Activated CD4-positive, alpha-beta memory T cell treated with anti-CD3 and anti-CD28 coated beads for 36 hours (primary cell): ENCODE measurements around the gene TNFRSF19. TPM values are rescaled to one million over a fixed set of nuclear protein-coding genes. Genes with fewer than 3 reads are reported as not detected.

Experiments used
- CTCF ChIA-PET: fragments of 350-600 bp; sonication (Branson Sonifier 250); formaldehyde crosslinking; loops from one replicate; lab custom pipeline; 2021; ENCODE audit warnings: antibody characterized with exemption, inconsistent platforms; lab: Charles Lee
- POLR2A ChIA-PET: fragments of 350-600 bp; sonication (Branson Sonifier 250); formaldehyde crosslinking; loops from one replicate; lab custom pipeline; 2021; ENCODE audit warnings: antibody characterized with exemption; lab: Charles Lee
- DNase-seq: peaks from one replicate; pipeline ENCODE4 v3.0.0-alpha.2; 2020
- H3K27ac Mint-ChIP-seq: one replicate; pipeline ENCODE4 v1.8.0; 2021; ENCODE audit warnings: mixed read lengths
- H3K27me3 Mint-ChIP-seq: one replicate; pipeline ENCODE4 v1.8.0; 2021; ENCODE audit warnings: mixed read lengths
- H3K36me3 Mint-ChIP-seq: one replicate; pipeline ENCODE4 v1.8.0; 2021; ENCODE audit warnings: mixed read lengths
- H3K4me1 Mint-ChIP-seq: one replicate; pipeline ENCODE4 v1.8.0; 2021; ENCODE audit warnings: low read depth, mixed read lengths
- H3K4me3 Mint-ChIP-seq: one replicate; pipeline ENCODE4 v1.8.0; 2021; ENCODE audit warnings: mild to moderate bottlenecking, mixed read lengths
- H3K9me3 Mint-ChIP-seq: one replicate; pipeline ENCODE4 v1.8.0; 2021; ENCODE audit warnings: mixed read lengths
- intact Hi-C: fragments of 100-400 bp; cut with micrococcal nuclease; formaldehyde crosslinking; loops from one replicate; pipeline ENCODE4 v1.15.1; 2023
- total RNA-seq, 2 experiments: library from RNA; stranded (reverse); gene quantifications; one replicate each; pipeline ENCODE4 v1.2.3, GENCODE V29; 2021

Gene TNFRSF19
- total RNA-seq, 2 experiments from 2014 or later = not detected

- Mint-ChIP-seq H3K27ac (no peak overlapping the region), H3K4me1 (peaks cover 3% of the 10 kb centered on the region), H3K27me3 (peaks cover 13% of the 10 kb centered on the region), H3K9me3 (no peaks in the 10 kb centered on the region), H3K36me3 (no peaks in the 10 kb centered on the region), H3K4me3 (no peak overlapping the region)
- POLR2A ChIA-PET = no interaction called here
- no peak for DNase-seq
- intact Hi-C loops = no loop called here
- CTCF ChIA-PET = interaction anchor here (1.2 kb wide), 1 partner anchor 15 kb away, joined by 3 read pairs; no protein-coding TSS in a partner anchor
Observed at GRCh38 chr13:23655321-23655720, 85.1 kb downstream of the TNFRSF19 start.

GRCh38 chr13:23656637-23657371 is 86.6 kb downstream of the TNFRSF19 start:
- peaks cover 3% of the 10 kb centered on the region for H3K4me1 Mint-ChIP-seq
- no peaks in the 10 kb centered on the region for H3K9me3 Mint-ChIP-seq
- intact Hi-C loops = no loop called here
- H3K4me3 Mint-ChIP-seq = no peak overlapping the region
- H3K27ac Mint-ChIP-seq = no peak overlapping the region
- POLR2A ChIA-PET = no interaction called here
- H3K27me3 Mint-ChIP-seq = peaks cover 8% of the 10 kb centered on the region
- no peaks in the 10 kb centered on the region for H3K36me3 Mint-ChIP-seq
- CTCF ChIA-PET = interaction anchor here (1.2 kb wide), 1 partner anchor 14 kb away, joined by 3 read pairs; no protein-coding TSS in a partner anchor
- no peak for DNase-seq

GRCh38 chr13:23658929-23659541 is 88.8 kb downstream of the TNFRSF19 start:
- ChIA-PET POLR2A (no interaction called here), CTCF (no interaction called here)
- Mint-ChIP-seq H3K4me3 (no peak overlapping the region), H3K27ac (no peak overlapping the region), H3K36me3 (no peaks in the 10 kb centered on the region), H3K9me3 (no peaks in the 10 kb centered on the region), H3K4me1 (no peaks in the 10 kb centered on the region), H3K27me3 (peaks cover 2% of the 10 kb centered on the region)
- intact Hi-C loops = no loop called here
- DNase-seq = no peak

- no peaks in the 10 kb centered on the region for H3K9me3 Mint-ChIP-seq
- ChIA-PET POLR2A (no interaction called here), CTCF (no interaction called here)
- no peaks in the 10 kb centered on the region for H3K4me1 Mint-ChIP-seq
- no peak overlapping the region for H3K4me3 Mint-ChIP-seq
- DNase-seq = no peak
- intact Hi-C loops = no loop called here
- no peaks in the 10 kb centered on the region for H3K36me3 Mint-ChIP-seq
- H3K27me3 Mint-ChIP-seq = peaks cover 3% of the 10 kb centered on the region
- H3K27ac Mint-ChIP-seq = no peak overlapping the region
Observed at GRCh38 chr13:23660249-23660648, 90.0 kb downstream of the TNFRSF19 start.

GRCh38 chr13:23666582-23666981 is 96.4 kb downstream of the TNFRSF19 start:
- intact Hi-C loops = no loop called here
- DNase-seq = no peak
- Mint-ChIP-seq H3K4me1 (no peaks in the 10 kb centered on the region), H3K9me3 (no peaks in the 10 kb centered on the region), H3K4me3 (no peak overlapping the region), H3K27me3 (peaks cover 10% of the 10 kb centered on the region), H3K36me3 (no peaks in the 10 kb centered on the region), H3K27ac (no peak overlapping the region)
- ChIA-PET POLR2A (no interaction called here), CTCF (interaction anchor here (1.9 kb wide), 1 partner anchor 206 kb away, joined by 4 read pairs; no protein-coding TSS in a partner anchor)

- intact Hi-C loops = no loop called here
- H3K27ac Mint-ChIP-seq = no peak overlapping the region
- H3K36me3 Mint-ChIP-seq = no peaks in the 10 kb centered on the region
- H3K9me3 Mint-ChIP-seq = no peaks in the 10 kb centered on the region
- H3K4me3 Mint-ChIP-seq = no peak overlapping the region
- no peak for DNase-seq
- H3K4me1 Mint-ChIP-seq = no peaks in the 10 kb centered on the region
- ChIA-PET POLR2A (no interaction called here), CTCF (interaction anchor here (1.9 kb wide), 1 partner anchor 205 kb away, joined by 4 read pairs; no protein-coding TSS in a partner anchor)
- peaks cover 15% of the 10 kb centered on the region for H3K27me3 Mint-ChIP-seq
Observed at GRCh38 chr13:23667750-23668149, 97.5 kb downstream of the TNFRSF19 start.

- no peaks in the 10 kb centered on the region for H3K9me3 Mint-ChIP-seq
- no peak overlapping the region for H3K27ac Mint-ChIP-seq
- intact Hi-C loops = no loop called here
- H3K4me1 Mint-ChIP-seq = no peaks in the 10 kb centered on the region
- no peak for DNase-seq
- H3K4me3 Mint-ChIP-seq = no peak overlapping the region
- POLR2A ChIA-PET = no interaction called here
- peaks cover 15% of the 10 kb centered on the region for H3K27me3 Mint-ChIP-seq
- CTCF ChIA-PET = no interaction called here
- H3K36me3 Mint-ChIP-seq = no peaks in the 10 kb centered on the region
Observed at GRCh38 chr13:23668562-23668961, 98.3 kb downstream of the TNFRSF19 start.

GRCh38 chr13:23670793-23671192 is 100.6 kb downstream of the TNFRSF19 start:
- no peak for DNase-seq
- no peak overlapping the region for H3K27ac Mint-ChIP-seq
- POLR2A ChIA-PET = no interaction called here
- peaks cover 9% of the 10 kb centered on the region for H3K4me1 Mint-ChIP-seq
- no peaks in the 10 kb centered on the region for H3K36me3 Mint-ChIP-seq
- intact Hi-C loops = no loop called here
- CTCF ChIA-PET = interaction anchor here (0.9 to 1.1 kb wide), 2 partner anchors 15 to 200 kb away, joined by 3 read pairs; no protein-coding TSS in a partner anchor
- no peaks in the 10 kb centered on the region for H3K9me3 Mint-ChIP-seq
- H3K27me3 Mint-ChIP-seq = peaks cover 14% of the 10 kb centered on the region
- H3K4me3 Mint-ChIP-seq = no peak overlapping the region

- peaks cover 9% of the 10 kb centered on the region for H3K4me1 Mint-ChIP-seq
- POLR2A ChIA-PET = no interaction called here
- DNase-seq = no peak
- no peak overlapping the region for H3K27ac Mint-ChIP-seq
- CTCF ChIA-PET = interaction anchor here (0.9 kb wide), 1 partner anchor 200 kb away, joined by 3 read pairs; no protein-coding TSS in a partner anchor
- H3K27me3 Mint-ChIP-seq = peaks cover 14% of the 10 kb centered on the region
- intact Hi-C loops = no loop called here
- no peak overlapping the region for H3K4me3 Mint-ChIP-seq
- no peaks in the 10 kb centered on the region for H3K9me3 Mint-ChIP-seq
- no peaks in the 10 kb centered on the region for H3K36me3 Mint-ChIP-seq
Observed at GRCh38 chr13:23671377-23671776, 101.2 kb downstream of the TNFRSF19 start.

GRCh38 chr13:23671897-23672296 is 101.7 kb downstream of the TNFRSF19 start:
- Mint-ChIP-seq H3K4me3 (no peak overlapping the region), H3K27me3 (peaks cover 15% of the 10 kb centered on the region), H3K9me3 (no peaks in the 10 kb centered on the region), H3K36me3 (no peaks in the 10 kb centered on the region), H3K27ac (no peak overlapping the region), H3K4me1 (peaks cover 9% of the 10 kb centered on the region)
- DNase-seq = no peak
- POLR2A ChIA-PET = no interaction called here
- CTCF ChIA-PET = interaction anchor here (0.9 kb wide), 1 partner anchor 199 kb away, joined by 3 read pairs; no protein-coding TSS in a partner anchor
- intact Hi-C loops = no loop called here

- Mint-ChIP-seq H3K4me1 (peaks cover 9% of the 10 kb centered on the region), H3K36me3 (no peaks in the 10 kb centered on the region), H3K4me3 (no peak overlapping the region), H3K27ac (no peak overlapping the region), H3K27me3 (peaks cover 18% of the 10 kb centered on the region), H3K9me3 (no peaks in the 10 kb centered on the region)
- no peak for DNase-seq
- POLR2A ChIA-PET = no interaction called here
- intact Hi-C loops = no loop called here
- CTCF ChIA-PET = no interaction called here
Observed at GRCh38 chr13:23672616-23673015, 102.4 kb downstream of the TNFRSF19 start.

GRCh38 chr13:23673354-23673753 is 103.1 kb downstream of the TNFRSF19 start:
- Mint-ChIP-seq H3K9me3 (no peaks in the 10 kb centered on the region), H3K4me3 (no peak overlapping the region), H3K4me1 (peaks cover 9% of the 10 kb centered on the region), H3K36me3 (no peaks in the 10 kb centered on the region), H3K27ac (no peak overlapping the region), H3K27me3 (peaks cover 18% of the 10 kb centered on the region)
- DNase-seq = no peak
- CTCF ChIA-PET = no interaction called here
- POLR2A ChIA-PET = no interaction called here
- intact Hi-C loops = no loop called here
